NOMO-1 (cell line): ENCODE measurements around the gene CARD10.

Experiments used
- DNase-seq, 2 experiments: peaks; one replicate each; lab custom pipeline; 2025; ENCODE audit not compliant: unreplicated experiment in 2 of 2; lab: John Stamatoyannopoulos, UW

The CARD10 gene

GRCh38 chr22:37519268-37520195, at the start of gene CARD10:
Gene CARD10 (minus strand): TSS chr22:37519415. CDS start chr22:37519200, 215 bp downstream.
- peak; percentile 15 to 20 for DNase-seq

GRCh38 chr22:37568448-37569008, 49.3 kb upstream of the CARD10 start:
- DNase-seq: no peak

GRCh38 chr22:37568012-37568411, 48.8 kb upstream of the CARD10 start:
- DNase-seq: no peak

GRCh38 chr22:37566903-37567798, 47.9 kb upstream of the CARD10 start:
- DNase-seq: peak; percentile 66 to 71

- no peak for DNase-seq
These were observed 47.2 kb upstream of the CARD10 start for GRCh38 chr22:37566329-37566837.

- DNase-seq: no peak
These were observed 46.6 kb upstream of the CARD10 start for GRCh38 chr22:37565830-37566229.

- DNase-seq: no peak
These were observed 45.0 kb upstream of the CARD10 start for GRCh38 chr22:37564111-37564711.

- no peak for DNase-seq
These were observed 44.2 kb upstream of the CARD10 start for GRCh38 chr22:37563153-37564081.

- no peak for DNase-seq
These were observed 43.0 kb upstream of the CARD10 start for GRCh38 chr22:37562049-37562875.

GRCh38 chr22:37561212-37562048, 42.2 kb upstream of the CARD10 start:
- DNase-seq: peak; percentile 59 to 77

GRCh38 chr22:37560608-37561211, 41.5 kb upstream of the CARD10 start:
- DNase-seq: no peak

GRCh38 chr22:37559901-37560607, 40.8 kb upstream of the CARD10 start, which contains the start of gene CDC42EP1:
Gene CDC42EP1 (plus strand): TSS chr22:37560480. CDS start chr22:37566350, 5,870 bp downstream.
- no peak for DNase-seq

- DNase-seq: no peak
These were observed 40.3 kb upstream of the CARD10 start for GRCh38 chr22:37559521-37559900.

GRCh38 chr22:37558815-37559214, 39.6 kb upstream of the CARD10 start:
- no peak for DNase-seq

- no peak for DNase-seq
These were observed 38.2 kb upstream of the CARD10 start for GRCh38 chr22:37557321-37558001.

- DNase-seq: no peak
These were observed 37.5 kb upstream of the CARD10 start for GRCh38 chr22:37556710-37557109.
